ENCODE results near the gene SIX6.

GRCh38 chr14:60485598-60486251 is 23.2 kb upstream of the SIX6 start, which contains the start of gene C14orf39:
- no peak for TF ChIP-seq POLR2AphosphoS5 (IDR thresholded peaks at IDR 0.05; ENCODE audit: low read depth, low read length)
- no peak for TF ChIP-seq FOXP2 (optimal IDR thresholded peaks at IDR 0.05; ENCODE audit: borderline replicate concordance, extremely low read depth, extremely low read length, insufficient read depth)
- TF ChIP-seq SIN3A (IDR thresholded peaks at IDR 0.05; ENCODE audit: borderline replicate concordance, insufficient read depth, low read length), result no peak
- no peak for TF ChIP-seq REST (IDR thresholded peaks at IDR 0.05; ENCODE audit: insufficient read depth in 1 of 2, low read depth in 2 of 2, low read length in 2 of 2)
- TF ChIP-seq TAF1 (IDR thresholded peaks at IDR 0.05; ENCODE audit: borderline replicate concordance, insufficient read depth, low read length), result no peak
